Activated naive CD8-positive, alpha-beta T cell (primary cell): Measurements from ENCODE around the gene SAMHD1.
"Not testable (repeated sequence)": the region's sequence is repeated elsewhere in the genome, so short reads cannot be mapped to it uniquely, and the experiment has no call there.

ENCODE experiments used
- H3K27ac Mint-ChIP-seq: one replicate; pipeline ENCODE4 v1.8.0; 2021; ENCODE audit warnings: mixed read lengths
- H3K27me3 Mint-ChIP-seq: one replicate; pipeline ENCODE4 v1.8.0; 2021; ENCODE audit warnings: mixed read lengths
- H3K36me3 Mint-ChIP-seq: one replicate; pipeline ENCODE4 v1.8.0; 2021; ENCODE audit warnings: mixed read lengths
- H3K4me1 Mint-ChIP-seq: one replicate; pipeline ENCODE4 v1.8.0; 2021; ENCODE audit warnings: low read depth, mixed read lengths
- H3K4me3 Mint-ChIP-seq: one replicate; pipeline ENCODE4 v1.8.0; 2021; ENCODE audit warnings: mild to moderate bottlenecking, mixed read lengths
- H3K9me3 Mint-ChIP-seq: one replicate; pipeline ENCODE4 v1.8.0; 2021; ENCODE audit warnings: low read depth, mixed read lengths

SAMHD1 gene

DNA sequence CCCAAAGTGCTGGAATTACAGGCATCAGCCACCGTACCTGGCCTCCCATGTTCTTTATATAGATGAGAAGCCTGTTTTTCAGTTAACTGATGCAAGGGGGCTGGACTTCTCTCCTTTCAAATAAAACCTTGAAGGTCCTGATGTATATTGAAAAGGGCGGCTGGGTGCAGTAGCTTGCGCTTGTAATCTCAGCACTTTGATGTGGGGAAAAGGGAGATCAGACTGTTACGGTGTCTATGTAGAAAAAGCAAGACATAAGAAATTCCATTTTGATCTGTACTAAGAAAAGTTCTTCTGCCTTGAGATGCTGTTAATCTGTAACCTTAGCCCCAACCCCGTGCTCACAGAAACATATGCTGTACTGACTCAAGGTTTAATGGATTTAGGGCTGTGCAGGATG is 16.1 kb upstream of the SAMHD1 start:
- peaks cover 62% of the 10 kb centered on the region for H3K4me1 Mint-ChIP-seq
- no peaks in the 10 kb centered on the region for H3K9me3 Mint-ChIP-seq
- H3K4me3 Mint-ChIP-seq = no peak overlapping the region
- H3K27ac Mint-ChIP-seq = peak overlapping the region; percentile 90
- no peaks in the 10 kb centered on the region for H3K27me3 Mint-ChIP-seq
- H3K36me3 Mint-ChIP-seq = peaks cover 8% of the 10 kb centered on the region

DNA sequence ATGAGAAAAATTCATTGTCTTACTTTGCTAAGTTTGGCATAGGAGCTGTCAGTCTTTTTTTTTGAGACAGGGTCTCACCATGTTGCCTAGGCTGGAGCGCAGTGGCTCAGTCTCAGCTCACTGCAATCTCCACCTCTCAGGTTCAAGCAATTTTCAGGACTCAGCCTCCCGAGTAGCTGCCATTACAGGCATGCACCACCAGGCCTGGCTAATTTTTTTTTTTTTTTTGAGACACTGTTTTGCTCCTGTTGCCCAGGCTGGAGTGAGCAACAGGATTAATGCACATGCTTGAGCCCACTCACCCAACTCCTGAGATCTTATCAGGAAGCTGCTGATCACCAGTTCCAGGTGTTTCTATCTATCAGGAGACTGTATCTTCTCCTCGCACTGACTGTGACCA is 15.5 kb upstream of the SAMHD1 start:
- not testable (repeated sequence) for H3K9me3 Mint-ChIP-seq, H3K27me3 Mint-ChIP-seq, H3K4me3 Mint-ChIP-seq
- H3K36me3 Mint-ChIP-seq = peaks cover 10% of the 10 kb centered on the region
- peaks cover 59% of the 10 kb centered on the region for H3K4me1 Mint-ChIP-seq
- peak overlapping the region; percentile 34 for H3K27ac Mint-ChIP-seq

DNA sequence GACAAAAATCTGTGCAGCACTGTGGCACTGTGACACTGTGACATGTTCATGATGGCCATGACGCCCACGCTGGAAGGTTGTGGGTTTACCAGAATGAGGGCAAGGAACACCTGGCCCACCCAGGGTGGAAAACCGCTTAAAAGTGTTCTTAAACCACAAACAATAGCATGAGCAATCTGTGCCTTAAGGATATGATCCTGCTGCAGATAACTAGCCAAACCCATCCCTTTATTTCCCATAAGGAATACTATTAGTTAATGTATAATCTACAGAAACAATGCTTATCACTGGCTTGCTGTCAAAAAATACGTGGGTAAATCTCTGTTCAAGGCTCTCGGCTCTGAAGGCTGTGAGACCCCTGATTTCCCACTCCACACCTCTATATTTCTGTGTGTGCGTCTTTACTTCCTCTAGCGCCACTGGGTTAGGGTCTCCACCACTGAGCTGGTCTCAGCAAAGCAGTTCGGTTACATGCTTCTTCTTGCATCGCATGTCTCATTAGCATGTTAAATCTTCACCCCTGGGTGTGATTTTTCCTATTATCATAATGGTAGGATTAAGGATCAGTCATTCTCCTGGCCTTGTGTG is 10.9 kb upstream of the SAMHD1 start:
- H3K9me3 Mint-ChIP-seq, H3K4me3 Mint-ChIP-seq, H3K27me3 Mint-ChIP-seq, H3K36me3 Mint-ChIP-seq, H3K27ac Mint-ChIP-seq: not testable (repeated sequence)
- H3K4me1 Mint-ChIP-seq = peaks cover 26% of the 10 kb centered on the region

DNA sequence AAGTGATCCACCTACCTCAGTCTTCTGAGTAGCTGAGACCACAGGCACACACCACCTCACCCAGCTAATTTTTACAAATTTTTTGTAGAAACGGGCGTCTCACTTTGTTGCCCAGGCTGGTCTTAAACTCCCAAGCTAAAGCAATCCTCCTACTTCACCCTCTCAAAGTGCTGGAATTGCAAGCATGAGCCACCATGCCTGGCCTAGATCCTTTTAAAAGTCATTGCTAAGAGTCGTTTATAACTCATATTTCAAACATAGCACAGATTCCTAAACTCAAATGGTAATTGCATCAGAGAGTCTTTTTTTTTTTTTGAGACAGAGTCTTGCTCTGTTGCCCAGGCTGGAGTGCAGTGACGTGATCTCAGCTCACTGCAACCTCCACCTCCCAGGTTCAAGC is 7.7 kb upstream of the SAMHD1 start:
- peaks cover 5% of the 10 kb centered on the region for H3K36me3 Mint-ChIP-seq
- H3K4me1 Mint-ChIP-seq = peaks cover 31% of the 10 kb centered on the region
- H3K27me3 Mint-ChIP-seq = no peaks in the 10 kb centered on the region
- H3K9me3 Mint-ChIP-seq = no peaks in the 10 kb centered on the region
- no peak overlapping the region for H3K4me3 Mint-ChIP-seq
- no peak overlapping the region for H3K27ac Mint-ChIP-seq

DNA sequence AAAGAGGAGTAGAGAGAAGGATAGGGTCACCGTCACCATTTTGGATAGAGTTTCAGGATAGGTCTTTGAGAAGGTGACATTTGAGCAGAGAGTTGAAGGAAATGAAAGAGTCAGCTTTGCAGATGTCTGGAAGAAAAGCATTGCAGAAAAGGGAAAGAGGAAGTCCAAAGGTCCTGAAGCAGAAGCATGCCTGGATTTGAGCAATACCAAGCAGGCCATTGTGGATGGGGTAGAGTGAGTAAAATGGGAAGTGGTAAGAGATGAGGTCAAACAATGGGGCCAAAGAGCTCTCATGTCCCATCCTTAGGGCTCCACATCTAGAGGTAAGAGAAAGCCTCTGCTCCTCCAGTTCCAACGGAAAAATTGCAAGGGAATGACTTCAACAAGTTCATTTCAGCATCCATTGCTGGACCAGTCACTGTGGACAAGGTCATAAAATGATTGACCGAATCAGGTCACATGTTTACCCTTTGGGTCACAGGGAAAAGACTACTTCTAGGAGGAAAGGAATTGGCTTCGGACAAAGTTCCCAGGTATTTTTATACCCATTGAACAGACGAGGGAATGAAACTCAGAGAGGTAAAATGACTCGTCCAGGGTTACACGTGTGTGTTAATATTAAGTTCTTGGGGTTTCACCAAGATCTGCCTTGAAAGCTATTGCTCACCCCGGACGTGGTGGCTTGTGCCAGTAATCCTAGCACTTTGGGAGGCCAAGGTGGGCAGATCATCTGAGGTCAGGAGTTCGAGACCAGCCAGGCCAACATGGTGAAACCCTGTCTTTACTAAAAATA is 6.6 kb upstream of the SAMHD1 start:
- no peaks in the 10 kb centered on the region for H3K9me3 Mint-ChIP-seq
- H3K4me3 Mint-ChIP-seq = no peak overlapping the region
- H3K4me1 Mint-ChIP-seq = peaks cover 34% of the 10 kb centered on the region
- no peak overlapping the region for H3K27ac Mint-ChIP-seq
- H3K36me3 Mint-ChIP-seq = peaks cover 5% of the 10 kb centered on the region
- H3K27me3 Mint-ChIP-seq = no peaks in the 10 kb centered on the region

DNA sequence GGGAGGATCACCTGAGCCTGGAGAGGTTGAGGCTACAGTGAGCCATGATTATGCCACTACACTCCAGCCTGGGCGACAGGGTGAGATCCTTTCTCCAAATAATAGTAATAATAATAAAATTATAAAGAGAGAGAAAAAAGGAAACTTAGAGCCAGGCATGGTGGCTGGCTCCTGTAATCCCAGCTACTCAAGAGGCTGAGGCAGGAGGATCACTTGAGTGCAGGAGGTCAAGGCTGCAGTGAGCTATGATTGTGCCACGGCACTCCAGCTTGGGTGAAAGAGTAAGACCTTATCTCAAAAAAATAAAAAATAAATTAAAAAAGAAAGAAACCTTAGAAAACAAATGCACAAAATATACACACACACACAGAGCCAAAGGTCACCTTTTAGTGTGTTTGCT is 5.2 kb upstream of the SAMHD1 start:
- Mint-ChIP-seq H3K4me1 (peaks cover 35% of the 10 kb centered on the region), H3K4me3 (no peak overlapping the region), H3K9me3 (no peaks in the 10 kb centered on the region), H3K27me3 (no peaks in the 10 kb centered on the region), H3K27ac (no peak overlapping the region), H3K36me3 (no peaks in the 10 kb centered on the region)

DNA sequence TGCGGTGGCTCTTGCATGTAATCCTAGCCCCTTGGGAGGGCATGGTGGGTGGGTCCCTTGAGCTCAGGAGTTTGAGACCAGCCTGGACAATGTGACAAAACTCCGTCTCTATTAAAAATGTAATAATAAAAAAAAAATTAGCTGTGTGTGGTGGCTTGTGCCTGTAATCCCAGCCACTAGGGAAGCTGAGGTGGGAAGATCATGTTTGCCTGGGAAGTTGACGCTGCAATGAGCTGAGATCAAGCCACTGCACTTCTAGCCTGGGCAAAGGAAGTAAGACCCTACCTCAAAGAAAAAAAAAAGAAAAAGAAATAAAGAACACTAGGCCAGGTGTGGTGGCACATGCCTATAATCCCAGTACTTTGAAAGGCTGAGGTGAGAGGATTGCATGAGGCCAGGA is 4.5 kb upstream of the SAMHD1 start:
- H3K27ac Mint-ChIP-seq = no peak overlapping the region
- no peaks in the 10 kb centered on the region for H3K27me3 Mint-ChIP-seq
- no peak overlapping the region for H3K4me3 Mint-ChIP-seq
- no peaks in the 10 kb centered on the region for H3K36me3 Mint-ChIP-seq
- H3K4me1 Mint-ChIP-seq = peaks cover 37% of the 10 kb centered on the region
- no peaks in the 10 kb centered on the region for H3K9me3 Mint-ChIP-seq

DNA sequence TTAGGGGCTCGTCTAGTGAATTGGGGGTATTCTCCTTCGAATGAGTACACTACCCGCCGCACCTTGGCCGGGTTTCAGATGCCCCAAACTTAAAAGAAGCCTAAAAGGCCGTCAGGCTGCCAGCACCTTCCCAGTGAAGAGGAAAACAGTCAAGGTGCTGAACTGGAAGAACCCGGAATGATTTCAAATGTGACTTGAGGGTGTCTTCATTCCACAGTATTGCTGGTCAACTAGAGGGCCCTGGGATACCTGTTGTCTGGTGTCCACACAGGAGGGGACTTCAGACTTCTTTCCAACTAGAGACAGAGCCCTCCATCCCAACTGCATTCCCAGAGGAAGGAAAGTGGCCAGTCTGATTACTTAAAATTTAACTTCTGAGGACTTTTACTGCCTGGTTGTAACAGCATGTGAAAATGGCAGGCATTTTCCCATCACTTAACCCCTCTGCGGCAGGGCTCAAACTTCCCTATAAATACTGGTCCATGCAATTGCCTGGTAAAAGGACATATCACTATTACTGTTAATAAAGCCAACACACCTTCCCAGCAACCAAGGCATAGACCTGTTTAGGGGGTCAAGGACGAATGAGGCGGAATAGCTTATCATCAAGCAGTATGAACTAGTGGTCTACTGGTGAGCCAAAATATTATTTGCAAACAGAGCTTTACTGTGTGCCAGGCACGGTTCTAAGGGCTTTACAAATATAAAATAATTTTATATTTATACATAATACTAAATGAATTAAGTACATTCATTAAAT is 651 bp upstream of the SAMHD1 start:
- H3K27ac Mint-ChIP-seq = peak overlapping the region; percentile 96
- no peaks in the 10 kb centered on the region for H3K27me3 Mint-ChIP-seq
- no peaks in the 10 kb centered on the region for H3K9me3 Mint-ChIP-seq
- H3K4me3 Mint-ChIP-seq = peak overlapping the region; percentile 97
- peaks cover under 1% of the 10 kb centered on the region for H3K36me3 Mint-ChIP-seq
- H3K4me1 Mint-ChIP-seq = peaks cover 46% of the 10 kb centered on the region

DNA sequence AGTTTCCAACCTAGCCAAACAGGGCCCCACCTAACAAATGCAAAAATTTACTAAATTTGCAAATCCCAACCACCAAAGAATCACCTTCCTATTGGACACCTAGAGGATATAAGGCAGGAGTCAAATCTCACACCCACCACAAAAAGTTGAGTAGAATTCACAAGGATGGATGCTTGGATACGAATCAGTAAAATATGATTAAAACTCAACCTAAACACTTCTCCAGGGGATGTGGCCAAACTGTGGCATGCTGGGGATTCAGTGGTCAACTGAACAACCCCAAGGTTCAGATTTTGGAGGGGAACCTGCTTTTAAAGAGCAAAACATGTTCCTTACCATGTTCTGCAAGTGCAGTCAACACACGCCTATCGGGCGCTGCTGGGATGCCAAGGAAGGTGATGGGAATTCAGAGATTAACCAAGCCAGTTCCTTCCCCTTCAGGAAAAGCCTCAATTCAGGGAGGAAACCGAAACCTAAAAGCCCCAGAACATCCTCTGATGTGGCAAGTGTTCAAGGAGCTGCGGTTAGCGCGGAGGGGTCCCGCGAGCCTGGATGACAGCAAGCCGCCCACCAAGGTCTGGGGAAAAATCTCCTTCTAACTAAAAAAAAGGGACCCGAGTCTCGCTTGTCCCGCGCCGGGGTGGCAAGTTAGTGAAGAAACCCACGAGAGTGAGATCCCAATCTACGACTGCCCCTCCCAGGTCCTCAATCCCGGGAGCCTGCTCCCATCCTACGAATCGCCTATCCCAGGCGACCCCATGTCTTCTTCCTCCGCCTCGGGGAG is 902 bp downstream of the SAMHD1 start:
- Mint-ChIP-seq H3K4me3 (peak overlapping the region; percentile 97), H3K4me1 (peaks cover 54% of the 10 kb centered on the region), H3K27me3 (no peaks in the 10 kb centered on the region), H3K9me3 (no peaks in the 10 kb centered on the region), H3K27ac (peak overlapping the region; percentile 96), H3K36me3 (peaks cover 2% of the 10 kb centered on the region)

DNA sequence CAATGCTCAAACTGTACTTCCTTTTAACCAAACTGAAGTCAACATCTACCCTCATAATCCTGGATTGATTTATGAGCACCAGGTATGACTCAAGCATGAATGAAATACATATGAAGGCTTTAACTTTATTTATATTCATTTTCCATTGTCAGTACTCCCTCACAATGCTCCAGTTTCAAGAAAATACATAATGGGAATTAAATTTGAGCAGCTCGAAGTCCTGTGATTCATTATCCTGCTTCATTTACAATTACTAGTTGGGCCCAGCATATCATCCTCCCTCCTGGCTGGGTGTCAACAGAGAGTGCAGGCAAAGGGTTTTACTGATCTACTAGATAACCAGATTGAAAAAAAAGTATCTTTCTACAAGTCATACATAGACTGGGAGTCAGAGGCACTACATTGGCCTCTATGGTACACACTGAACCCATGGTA is 10.1 kb downstream of the SAMHD1 start:
- H3K4me1 Mint-ChIP-seq = peaks cover 76% of the 10 kb centered on the region

DNA sequence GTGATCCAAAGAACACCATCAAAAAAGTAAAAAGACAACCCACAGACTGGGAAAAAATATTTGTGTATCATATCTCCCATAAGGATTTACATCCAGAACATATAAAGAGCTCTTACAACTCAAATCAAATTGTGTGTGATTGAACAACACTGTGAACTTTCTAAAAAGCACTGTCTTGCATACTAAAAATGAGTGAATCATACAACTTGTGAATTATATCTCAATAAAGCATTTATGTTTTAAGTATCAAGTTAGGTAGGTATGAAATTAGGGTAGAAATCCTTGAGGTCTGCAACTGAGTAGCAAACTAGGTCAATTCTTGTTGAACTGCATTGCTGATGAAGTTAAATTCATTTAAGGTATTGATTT is 14.1 kb downstream of the SAMHD1 start:
- peaks cover 17% of the 10 kb centered on the region for H3K36me3 Mint-ChIP-seq
- peak overlapping the region; percentile 75 for H3K27ac Mint-ChIP-seq
- H3K4me3 Mint-ChIP-seq = peak overlapping the region; percentile 44
- H3K27me3 Mint-ChIP-seq = no peaks in the 10 kb centered on the region
- peaks cover 62% of the 10 kb centered on the region for H3K4me1 Mint-ChIP-seq
- H3K9me3 Mint-ChIP-seq = no peaks in the 10 kb centered on the region

More for the DNA sequence above, 10.1 kb downstream of the SAMHD1 start:
- H3K36me3 Mint-ChIP-seq = peaks cover 20% of the 10 kb centered on the region
- H3K9me3 Mint-ChIP-seq = no peaks in the 10 kb centered on the region
- H3K4me3 Mint-ChIP-seq = peak overlapping the region; percentile 77
- H3K27me3 Mint-ChIP-seq = no peaks in the 10 kb centered on the region
- peak overlapping the region; percentile 94 for H3K27ac Mint-ChIP-seq

DNA sequence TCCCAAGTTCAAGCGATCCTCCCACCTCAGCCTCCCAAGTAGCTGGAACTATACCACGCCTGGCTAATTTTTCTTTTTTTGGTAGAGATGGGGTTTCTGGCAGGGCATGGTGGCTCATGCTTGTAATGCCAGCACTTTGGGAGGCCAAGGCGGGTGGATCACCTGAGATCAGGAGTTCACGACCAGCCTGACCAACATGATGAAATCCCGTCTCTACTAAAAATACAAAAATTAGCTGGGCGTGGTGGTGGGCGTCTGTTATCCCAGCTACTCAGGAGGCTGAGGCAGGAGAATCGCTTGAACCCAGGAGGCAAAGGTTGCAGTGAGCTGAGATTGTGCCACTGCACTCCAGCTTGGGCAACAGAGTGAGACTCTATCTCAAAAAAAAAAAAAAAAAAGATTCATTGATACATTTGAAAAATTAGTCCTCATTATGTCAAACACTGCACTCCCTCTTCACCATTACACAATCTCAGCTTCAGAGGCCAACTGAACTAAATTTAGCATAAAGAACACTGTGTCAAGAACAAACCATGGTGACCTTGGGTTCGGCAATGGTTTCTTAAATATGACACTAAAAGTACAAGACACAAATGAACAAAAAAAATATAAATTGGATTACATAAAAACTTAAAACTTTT is 14.6 kb downstream of the SAMHD1 start:
- not testable (repeated sequence) for H3K27me3 Mint-ChIP-seq, H3K9me3 Mint-ChIP-seq
- Mint-ChIP-seq H3K4me3 (peak overlapping the region; percentile 44), H3K27ac (peak overlapping the region; percentile 80), H3K4me1 (peaks cover 63% of the 10 kb centered on the region), H3K36me3 (peaks cover 17% of the 10 kb centered on the region)

DNA sequence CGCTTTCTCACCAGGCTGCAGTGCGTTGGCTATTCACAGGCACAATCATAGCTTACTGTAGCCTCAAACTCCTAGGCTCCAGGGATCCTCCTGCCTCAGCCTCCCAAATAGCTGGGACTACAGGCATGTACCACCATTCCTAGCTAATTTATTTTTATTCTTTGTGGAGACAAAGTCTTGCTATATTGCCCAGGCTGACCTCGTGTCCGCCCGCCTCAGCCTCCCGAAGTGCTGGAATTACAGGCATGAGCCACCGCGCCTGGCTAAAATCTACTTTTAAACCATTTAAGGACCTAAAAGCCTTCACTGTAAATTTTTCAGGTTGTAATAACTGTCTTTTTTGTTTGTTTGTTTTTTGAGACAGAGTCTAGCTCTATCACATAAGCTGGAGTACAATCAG is 15.2 kb downstream of the SAMHD1 start:
- H3K36me3 Mint-ChIP-seq = peaks cover 15% of the 10 kb centered on the region
- H3K4me3 Mint-ChIP-seq = no peak overlapping the region

DNA sequence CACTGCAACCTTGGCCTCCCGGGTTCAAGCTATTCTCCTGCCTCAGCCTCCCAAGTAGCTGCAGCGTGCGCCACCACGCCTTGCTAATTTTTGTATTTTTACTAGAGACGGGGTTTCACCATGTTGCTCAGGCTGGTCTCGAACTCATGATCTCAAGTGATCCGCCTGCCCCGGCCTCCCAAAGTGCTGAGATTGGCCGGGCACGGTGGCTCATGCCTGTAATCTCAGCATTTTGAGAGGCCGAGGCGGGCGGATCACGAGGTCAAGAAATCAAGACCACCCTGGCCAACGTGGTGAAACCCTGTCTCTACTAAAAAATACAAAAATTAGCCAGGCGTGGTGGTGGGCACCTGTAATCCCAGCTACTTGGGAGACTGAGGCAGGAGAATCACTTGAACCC is 17.9 kb downstream of the SAMHD1 start:
- peaks cover 64% of the 10 kb centered on the region for H3K4me1 Mint-ChIP-seq
- not testable (repeated sequence) for H3K27ac Mint-ChIP-seq

More for the DNA sequence above, 15.2 kb downstream of the SAMHD1 start:
- Mint-ChIP-seq H3K27me3 (no peaks in the 10 kb centered on the region), H3K9me3 (no peaks in the 10 kb centered on the region), H3K27ac (peak overlapping the region; percentile 80), H3K4me1 (peaks cover 62% of the 10 kb centered on the region)

More for the DNA sequence above, 17.9 kb downstream of the SAMHD1 start:
- not testable (repeated sequence) for H3K36me3 Mint-ChIP-seq, H3K27me3 Mint-ChIP-seq, H3K9me3 Mint-ChIP-seq, H3K4me3 Mint-ChIP-seq
